Measurements from ENCODE around the gene IL2RG.

The IL2RG gene

DNA sequence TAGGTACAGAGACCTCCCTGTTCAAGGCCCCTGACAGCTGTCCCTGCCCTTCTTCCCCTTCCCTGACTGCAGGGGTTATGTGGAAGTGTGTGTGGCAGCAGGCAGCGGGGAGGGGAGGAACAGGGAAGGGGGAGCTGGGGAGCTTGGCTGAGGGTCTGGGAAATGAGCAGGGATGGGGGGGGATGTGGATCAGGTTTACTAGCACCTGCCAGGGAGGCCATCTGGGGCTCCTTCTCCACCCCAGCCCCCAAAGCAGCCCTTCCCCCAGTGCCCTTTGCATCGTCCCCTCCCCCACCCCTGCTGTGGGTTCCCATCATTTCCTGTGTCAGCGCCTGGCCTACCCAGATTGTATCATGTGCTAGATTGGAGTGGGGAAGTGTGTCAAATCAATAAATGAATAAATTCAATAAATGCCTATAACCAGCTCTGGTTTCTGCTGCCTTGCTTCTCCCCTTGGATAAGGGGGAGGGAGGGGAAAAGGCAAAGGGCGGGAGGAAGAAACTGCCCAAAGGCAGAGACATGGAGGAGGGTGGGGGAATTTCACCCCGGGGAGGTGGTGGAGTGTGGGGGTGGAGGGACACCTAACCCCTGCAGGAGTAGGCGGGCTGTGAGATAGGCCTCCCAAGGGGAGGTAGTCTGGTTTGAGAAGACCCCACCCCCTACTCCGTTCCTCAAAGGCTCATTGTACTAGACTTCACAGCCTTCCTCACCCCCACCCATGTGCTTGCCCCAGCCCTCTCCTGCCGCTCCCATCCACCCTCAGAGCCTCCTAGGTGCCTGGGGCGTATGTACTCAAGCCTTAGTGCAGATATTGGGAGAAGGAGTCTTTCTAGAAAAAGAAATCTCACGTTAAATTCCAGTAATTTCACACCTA lies 8.0 kb downstream of the IL2RG start:
- DNase-seq (ENCODE audit: low read depth): no peak
- H3K4me3 ChIP-seq (ENCODE audit: low read depth, low read length): no peak overlapping the region
- in situ Hi-C loops (cut with HindIII; ENCODE audit: low sequenced_read_pairs): no loop called here
- TF ChIP-seq, protein P1, sequence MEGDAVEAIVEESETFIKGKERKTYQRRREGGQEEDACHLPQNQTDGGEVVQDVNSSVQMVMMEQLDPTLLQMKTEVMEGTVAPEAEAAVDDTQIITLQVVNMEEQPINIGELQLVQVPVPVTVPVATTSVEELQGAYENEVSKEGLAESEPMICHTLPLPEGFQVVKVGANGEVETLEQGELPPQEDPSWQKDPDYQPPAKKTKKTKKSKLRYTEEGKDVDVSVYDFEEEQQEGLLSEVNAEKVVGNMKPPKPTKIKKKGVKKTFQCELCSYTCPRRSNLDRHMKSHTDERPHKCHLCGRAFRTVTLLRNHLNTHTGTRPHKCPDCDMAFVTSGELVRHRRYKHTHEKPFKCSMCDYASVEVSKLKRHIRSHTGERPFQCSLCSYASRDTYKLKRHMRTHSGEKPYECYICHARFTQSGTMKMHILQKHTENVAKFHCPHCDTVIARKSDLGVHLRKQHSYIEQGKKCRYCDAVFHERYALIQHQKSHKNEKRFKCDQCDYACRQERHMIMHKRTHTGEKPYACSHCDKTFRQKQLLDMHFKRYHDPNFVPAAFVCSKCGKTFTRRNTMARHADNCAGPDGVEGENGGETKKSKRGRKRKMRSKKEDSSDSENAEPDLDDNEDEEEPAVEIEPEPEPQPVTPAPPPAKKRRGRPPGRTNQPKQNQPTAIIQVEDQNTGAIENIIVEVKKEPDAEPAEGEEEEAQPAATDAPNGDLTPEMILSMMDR (IDR thresholded peaks at IDR 0.05; ENCODE audit: low read depth, low read length, missing control alignments): no peak

DNA sequence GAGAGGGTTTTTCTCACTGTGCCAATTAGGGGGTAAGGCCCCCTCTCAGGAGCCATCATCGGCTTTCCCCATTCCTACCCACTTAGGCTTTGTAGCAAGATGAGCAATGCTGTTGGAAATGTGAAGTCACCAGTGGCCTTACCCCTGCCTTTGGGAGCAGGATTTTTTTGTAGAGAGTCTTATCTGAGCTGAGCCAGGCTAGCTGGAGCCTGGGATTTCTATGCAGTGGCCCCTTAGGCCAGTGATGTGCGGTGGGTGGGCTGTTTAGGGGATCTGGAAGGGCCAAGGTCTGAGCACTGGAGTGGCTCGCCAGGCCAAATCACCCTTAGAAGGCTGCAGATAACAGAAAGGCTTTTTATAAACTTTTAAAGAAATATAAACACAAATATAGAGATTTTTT lies 9.1 kb downstream of the IL2RG start:
- TF ChIP-seq, protein P1 (IDR thresholded peaks at IDR 0.05; ENCODE audit: low read depth, low read length, missing control alignments): no peak
- no peak overlapping the region for H3K4me3 ChIP-seq (ENCODE audit: low read depth, low read length)
- no peak for DNase-seq (ENCODE audit: low read depth)
- in situ Hi-C loops (cut with HindIII; ENCODE audit: low sequenced_read_pairs): no loop called here

DNA sequence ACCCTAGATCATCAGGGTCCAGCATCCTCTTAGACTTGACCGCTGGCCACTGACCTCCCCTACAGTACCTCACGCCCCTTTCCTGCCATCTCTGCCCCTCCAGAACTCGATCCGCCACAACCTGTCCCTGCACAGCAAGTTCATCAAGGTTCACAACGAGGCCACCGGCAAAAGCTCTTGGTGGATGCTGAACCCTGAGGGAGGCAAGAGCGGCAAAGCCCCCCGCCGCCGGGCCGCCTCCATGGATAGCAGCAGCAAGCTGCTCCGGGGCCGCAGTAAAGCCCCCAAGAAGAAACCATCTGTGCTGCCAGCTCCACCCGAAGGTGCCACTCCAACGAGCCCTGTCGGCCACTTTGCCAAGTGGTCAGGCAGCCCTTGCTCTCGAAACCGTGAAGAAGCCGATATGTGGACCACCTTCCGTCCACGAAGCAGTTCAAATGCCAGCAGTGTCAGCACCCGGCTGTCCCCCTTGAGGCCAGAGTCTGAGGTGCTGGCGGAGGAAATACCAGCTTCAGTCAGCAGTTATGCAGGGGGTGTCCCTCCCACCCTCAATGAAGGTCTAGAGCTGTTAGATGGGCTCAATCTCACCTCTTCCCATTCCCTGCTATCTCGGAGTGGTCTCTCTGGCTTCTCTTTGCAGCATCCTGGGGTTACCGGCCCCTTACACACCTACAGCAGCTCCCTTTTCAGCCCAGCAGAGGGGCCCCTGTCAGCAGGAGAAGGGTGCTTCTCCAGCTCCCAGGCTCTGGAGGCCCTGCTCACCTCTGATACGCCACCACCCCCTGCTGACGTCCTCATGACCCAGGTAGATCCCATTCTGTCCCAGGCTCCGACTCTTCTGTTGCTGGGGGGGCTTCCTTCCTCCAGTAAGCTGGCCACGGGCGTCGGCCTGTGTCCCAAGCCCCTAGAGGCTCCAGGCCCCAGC lies 10.5 kb downstream of the IL2RG start:
- no peak overlapping the region for H3K4me3 ChIP-seq (ENCODE audit: low read depth, low read length)
- DNase-seq (ENCODE audit: low read depth): no peak
- TF ChIP-seq, protein P1 (IDR thresholded peaks at IDR 0.05; ENCODE audit: low read depth, low read length, missing control alignments): no peak
- in situ Hi-C loops (cut with HindIII; ENCODE audit: low sequenced_read_pairs): no loop called here

DNA sequence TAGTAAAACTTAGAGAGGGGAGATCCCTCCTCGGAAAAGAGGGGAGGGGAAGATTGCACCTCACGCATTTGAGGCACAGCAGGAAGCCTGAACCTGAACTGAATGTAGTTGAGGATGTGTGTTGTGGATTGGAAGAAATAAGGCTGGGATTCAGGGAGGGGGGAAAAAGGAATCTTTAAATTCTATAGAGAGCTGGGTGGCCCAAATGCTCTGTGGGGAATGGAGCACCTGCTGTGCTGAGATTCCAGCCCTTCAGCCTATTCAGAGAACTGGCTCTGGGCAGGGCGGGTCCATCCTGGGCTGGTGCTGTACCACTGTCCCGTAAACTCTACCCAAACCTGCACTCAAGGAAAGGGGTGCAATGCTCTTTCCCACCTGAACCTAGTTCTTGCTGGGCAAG lies 11.6 kb downstream of the IL2RG start:
- TF ChIP-seq, protein P1 (IDR thresholded peaks at IDR 0.05; ENCODE audit: low read depth, low read length, missing control alignments): no peak
- no peak for DNase-seq (ENCODE audit: low read depth)
- in situ Hi-C loops (cut with HindIII; ENCODE audit: low sequenced_read_pairs): no loop called here
- no peak overlapping the region for H3K4me3 ChIP-seq (ENCODE audit: low read depth, low read length)

DNA sequence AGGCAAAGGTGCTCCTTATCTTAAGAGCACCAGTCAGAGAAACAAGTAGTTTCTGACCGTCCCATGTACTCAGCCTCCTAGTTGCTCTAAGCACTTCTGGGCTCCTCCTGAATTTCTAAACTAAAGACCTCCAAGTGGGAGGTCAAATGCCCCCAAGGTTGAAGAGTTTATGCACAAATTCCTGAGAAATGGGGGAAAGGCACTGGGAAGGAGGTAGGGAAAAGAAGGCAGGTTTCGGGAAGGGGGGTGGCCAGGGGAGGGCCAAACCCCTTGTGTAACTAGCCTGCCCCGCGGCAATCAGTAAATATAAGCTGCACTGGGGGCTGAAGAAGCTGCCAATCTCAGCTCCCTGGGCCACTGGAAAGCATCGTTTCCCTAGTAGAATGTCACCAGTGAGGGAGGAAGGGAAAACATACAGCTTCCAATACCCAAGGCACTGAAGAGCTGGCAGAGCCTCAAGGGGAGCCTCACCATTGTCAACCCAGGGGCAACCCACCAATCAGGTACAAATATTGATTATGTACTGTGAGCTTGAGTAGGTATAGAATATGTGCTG lies 12.3 kb downstream of the IL2RG start:
- DNase-seq (ENCODE audit: low read depth): no peak
- in situ Hi-C loops (cut with HindIII; ENCODE audit: low sequenced_read_pairs): no loop called here
- TF ChIP-seq, protein P1 (IDR thresholded peaks at IDR 0.05; ENCODE audit: low read depth, low read length, missing control alignments): no peak
- H3K4me3 ChIP-seq (ENCODE audit: low read depth, low read length): no peak overlapping the region

DNA sequence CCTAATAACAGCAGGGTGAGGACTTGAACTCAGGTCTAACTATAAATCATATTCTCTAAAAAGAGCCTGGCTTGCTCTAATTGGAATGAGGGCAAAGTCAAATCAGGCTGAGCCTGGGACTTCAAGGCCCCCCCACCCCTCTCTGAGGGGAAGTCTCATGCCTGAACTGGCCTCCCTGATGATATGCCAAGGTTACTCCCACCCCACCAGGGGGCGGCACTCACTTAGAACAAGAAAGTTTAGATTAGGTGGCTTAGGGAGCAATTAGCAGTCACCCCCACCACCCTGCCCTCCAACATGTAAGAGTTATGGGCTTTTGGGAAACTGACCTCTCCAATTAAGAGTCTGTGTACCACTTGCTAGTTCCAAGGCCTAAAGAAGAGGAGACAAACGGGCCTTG lies 13.1 kb downstream of the IL2RG start:
- TF ChIP-seq, protein P1 (IDR thresholded peaks at IDR 0.05; ENCODE audit: low read depth, low read length, missing control alignments): peak; percentile 34
- no peak overlapping the region for H3K4me3 ChIP-seq (ENCODE audit: low read depth, low read length)
- in situ Hi-C loops (cut with HindIII; ENCODE audit: low sequenced_read_pairs): no loop called here
- no peak for DNase-seq (ENCODE audit: low read depth)

All from astrocyte of the cerebellum (primary cell).